ENCODE results near the gene INPP5A.

The INPP5A gene

GRCh38 chr10:132585732-132586722 is 48.4 kb downstream of the INPP5A start:
- DNase-seq (ENCODE audit: low read depth, low spot score) = no peak
- H3K27me3 ChIP-seq (ENCODE audit: insufficient read depth, insufficient read length) = peaks cover 3% of the 10 kb centered on the region

GRCh38 chr10:132586739-132587138 is 49.2 kb downstream of the INPP5A start:
- Histone ChIP-seq H3K36me3 (ENCODE audit: insufficient read depth, insufficient read length, low read length) (no peaks in the 10 kb centered on the region), H3K9ac (ENCODE audit: insufficient read length, low read depth) (no peak overlapping the region), H3K9me3 (ENCODE audit: insufficient read depth, low read length) (no peaks in the 10 kb centered on the region), H3K4me3 (ENCODE audit: insufficient read length, low read depth) (no peak overlapping the region), H3K4me1 (ENCODE audit: insufficient read depth, insufficient read length) (peaks cover 3% of the 10 kb centered on the region), H3K27me3 (ENCODE audit: insufficient read depth, insufficient read length) (peaks cover 3% of the 10 kb centered on the region)
- no peak for TF ChIP-seq ZNF274 (IDR thresholded peaks at IDR 0.05; ENCODE audit: low read depth, low read length)
- TF ChIP-seq SUZ12 (IDR thresholded peaks at IDR 0.05; ENCODE audit: extremely low read depth, insufficient read depth, insufficient read length) = no peak
- no peak for TF ChIP-seq YY1 (IDR thresholded peaks at IDR 0.05; ENCODE audit: insufficient read depth, insufficient read length)
- no peak for DNase-seq (ENCODE audit: low read depth, low spot score)

More at GRCh38 chr10:132585732-132586722, 48.4 kb downstream of the INPP5A start:
- no peaks in the 10 kb centered on the region; the same call in 1 of the 2 replicates for H3K9me3 ChIP-seq (ENCODE audit: insufficient read depth, low read length)
- H3K4me3 ChIP-seq (ENCODE audit: insufficient read length, low read depth) = no peak overlapping the region
- H3K4me1 ChIP-seq (ENCODE audit: insufficient read depth, insufficient read length) = peaks cover 3% of the 10 kb centered on the region
- H3K9ac ChIP-seq (ENCODE audit: insufficient read length, low read depth) = no peak overlapping the region
- no peaks in the 10 kb centered on the region for H3K36me3 ChIP-seq (ENCODE audit: insufficient read depth, insufficient read length, low read length)
- TF ChIP-seq ZNF274 (IDR thresholded peaks at IDR 0.05; ENCODE audit: low read depth, low read length) (no peak), YY1 (IDR thresholded peaks at IDR 0.05; ENCODE audit: insufficient read depth, insufficient read length) (no peak), SUZ12 (IDR thresholded peaks at IDR 0.05; ENCODE audit: extremely low read depth, insufficient read depth, insufficient read length) (no peak)

- peaks cover 3% of the 10 kb centered on the region for H3K27me3 ChIP-seq (ENCODE audit: insufficient read depth, insufficient read length)
- no peak for TF ChIP-seq ZNF274 (IDR thresholded peaks at IDR 0.05; ENCODE audit: low read depth, low read length)
- no peak for TF ChIP-seq SUZ12 (IDR thresholded peaks at IDR 0.05; ENCODE audit: extremely low read depth, insufficient read depth, insufficient read length)
- TF ChIP-seq YY1 (IDR thresholded peaks at IDR 0.05; ENCODE audit: insufficient read depth, insufficient read length) = no peak
- H3K9me3 ChIP-seq (ENCODE audit: insufficient read depth, low read length) = no peaks in the 10 kb centered on the region
- H3K4me3 ChIP-seq (ENCODE audit: insufficient read length, low read depth) = no peak overlapping the region
- H3K36me3 ChIP-seq (ENCODE audit: insufficient read depth, insufficient read length, low read length) = no peaks in the 10 kb centered on the region
- peaks cover 3% of the 10 kb centered on the region for H3K4me1 ChIP-seq (ENCODE audit: insufficient read depth, insufficient read length)
- DNase-seq (ENCODE audit: low read depth, low spot score) = no peak
- H3K9ac ChIP-seq (ENCODE audit: insufficient read length, low read depth) = no peak overlapping the region
These were observed 49.6 kb downstream of the INPP5A start for GRCh38 chr10:132587175-132587574.

GRCh38 chr10:132588301-132589013 is 50.9 kb downstream of the INPP5A start:
- Histone ChIP-seq H3K27me3 (ENCODE audit: insufficient read depth, insufficient read length) (no peaks in the 10 kb centered on the region), H3K4me1 (ENCODE audit: insufficient read depth, insufficient read length) (peaks cover 3% of the 10 kb centered on the region), H3K4me3 (ENCODE audit: insufficient read length, low read depth) (no peak overlapping the region), H3K9ac (ENCODE audit: insufficient read length, low read depth) (no peak overlapping the region), H3K36me3 (ENCODE audit: insufficient read depth, insufficient read length, low read length) (no peaks in the 10 kb centered on the region), H3K9me3 (ENCODE audit: insufficient read depth, low read length) (no peaks in the 10 kb centered on the region)
- no peak for TF ChIP-seq ZNF274 (IDR thresholded peaks at IDR 0.05; ENCODE audit: low read depth, low read length)
- TF ChIP-seq YY1 (IDR thresholded peaks at IDR 0.05; ENCODE audit: insufficient read depth, insufficient read length) = no peak
- no peak for TF ChIP-seq SUZ12 (IDR thresholded peaks at IDR 0.05; ENCODE audit: extremely low read depth, insufficient read depth, insufficient read length)
- DNase-seq (ENCODE audit: low read depth, low spot score) = no peak

- Histone ChIP-seq H3K27me3 (ENCODE audit: insufficient read depth, insufficient read length) (no peaks in the 10 kb centered on the region), H3K9ac (ENCODE audit: insufficient read length, low read depth) (no peak overlapping the region), H3K4me1 (ENCODE audit: insufficient read depth, insufficient read length) (peaks cover 3% of the 10 kb centered on the region), H3K4me3 (ENCODE audit: insufficient read length, low read depth) (no peak overlapping the region), H3K36me3 (ENCODE audit: insufficient read depth, insufficient read length, low read length) (no peaks in the 10 kb centered on the region), H3K9me3 (ENCODE audit: insufficient read depth, low read length) (no peaks in the 10 kb centered on the region)
- DNase-seq (ENCODE audit: low read depth, low spot score) = no peak
- TF ChIP-seq YY1 (IDR thresholded peaks at IDR 0.05; ENCODE audit: insufficient read depth, insufficient read length) = no peak
- TF ChIP-seq SUZ12 (IDR thresholded peaks at IDR 0.05; ENCODE audit: extremely low read depth, insufficient read depth, insufficient read length) = no peak
- no peak for TF ChIP-seq ZNF274 (IDR thresholded peaks at IDR 0.05; ENCODE audit: low read depth, low read length)
These were observed 51.4 kb downstream of the INPP5A start for GRCh38 chr10:132589015-132589414.

- no peaks in the 10 kb centered on the region for H3K27me3 ChIP-seq (ENCODE audit: insufficient read depth, insufficient read length)
- TF ChIP-seq YY1 (IDR thresholded peaks at IDR 0.05; ENCODE audit: insufficient read depth, insufficient read length) (no peak), ZNF274 (IDR thresholded peaks at IDR 0.05; ENCODE audit: low read depth, low read length) (no peak), SUZ12 (IDR thresholded peaks at IDR 0.05; ENCODE audit: extremely low read depth, insufficient read depth, insufficient read length) (no peak)
- H3K9me3 ChIP-seq (ENCODE audit: insufficient read depth, low read length) = no peaks in the 10 kb centered on the region
- H3K36me3 ChIP-seq (ENCODE audit: insufficient read depth, insufficient read length, low read length) = no peaks in the 10 kb centered on the region
- H3K9ac ChIP-seq (ENCODE audit: insufficient read length, low read depth) = no peak overlapping the region
- no peak overlapping the region for H3K4me3 ChIP-seq (ENCODE audit: insufficient read length, low read depth)
- H3K4me1 ChIP-seq (ENCODE audit: insufficient read depth, insufficient read length) = peaks cover 3% of the 10 kb centered on the region
- DNase-seq (ENCODE audit: low read depth, low spot score) = no peak
These were observed 52.1 kb downstream of the INPP5A start for GRCh38 chr10:132589681-132590080.
